ENCODE results near the gene SZRD1.

SZRD1 gene

DNA sequence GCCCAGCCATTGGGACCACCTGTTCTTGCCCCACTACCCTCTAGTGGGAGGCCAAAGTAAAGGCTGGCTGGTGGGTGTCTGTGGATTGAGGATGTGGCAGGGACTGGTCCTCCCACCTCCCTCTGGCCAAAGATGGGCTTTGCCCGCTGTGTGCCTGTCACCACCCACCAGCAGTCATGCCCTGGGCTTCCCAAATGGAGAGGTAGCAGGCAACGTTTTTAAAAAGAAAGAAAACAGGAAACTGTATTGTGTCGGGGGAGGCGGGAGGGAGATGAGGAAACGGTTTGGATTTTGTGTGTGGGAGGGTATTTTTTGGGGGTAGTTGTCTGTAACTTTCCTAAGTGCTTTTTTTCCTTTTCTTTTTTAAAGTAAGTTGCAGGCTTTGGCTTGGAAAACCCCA, 30.1 kb downstream of the SZRD1 start:
- no peak overlapping the region for H3K4me3 ChIP-seq (ENCODE audit: low read depth, low read length)
- TF ChIP-seq, protein P1, sequence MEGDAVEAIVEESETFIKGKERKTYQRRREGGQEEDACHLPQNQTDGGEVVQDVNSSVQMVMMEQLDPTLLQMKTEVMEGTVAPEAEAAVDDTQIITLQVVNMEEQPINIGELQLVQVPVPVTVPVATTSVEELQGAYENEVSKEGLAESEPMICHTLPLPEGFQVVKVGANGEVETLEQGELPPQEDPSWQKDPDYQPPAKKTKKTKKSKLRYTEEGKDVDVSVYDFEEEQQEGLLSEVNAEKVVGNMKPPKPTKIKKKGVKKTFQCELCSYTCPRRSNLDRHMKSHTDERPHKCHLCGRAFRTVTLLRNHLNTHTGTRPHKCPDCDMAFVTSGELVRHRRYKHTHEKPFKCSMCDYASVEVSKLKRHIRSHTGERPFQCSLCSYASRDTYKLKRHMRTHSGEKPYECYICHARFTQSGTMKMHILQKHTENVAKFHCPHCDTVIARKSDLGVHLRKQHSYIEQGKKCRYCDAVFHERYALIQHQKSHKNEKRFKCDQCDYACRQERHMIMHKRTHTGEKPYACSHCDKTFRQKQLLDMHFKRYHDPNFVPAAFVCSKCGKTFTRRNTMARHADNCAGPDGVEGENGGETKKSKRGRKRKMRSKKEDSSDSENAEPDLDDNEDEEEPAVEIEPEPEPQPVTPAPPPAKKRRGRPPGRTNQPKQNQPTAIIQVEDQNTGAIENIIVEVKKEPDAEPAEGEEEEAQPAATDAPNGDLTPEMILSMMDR (IDR thresholded peaks at IDR 0.05; ENCODE audit: borderline replicate concordance, insufficient read depth, low read depth, low read length): no peak

DNA sequence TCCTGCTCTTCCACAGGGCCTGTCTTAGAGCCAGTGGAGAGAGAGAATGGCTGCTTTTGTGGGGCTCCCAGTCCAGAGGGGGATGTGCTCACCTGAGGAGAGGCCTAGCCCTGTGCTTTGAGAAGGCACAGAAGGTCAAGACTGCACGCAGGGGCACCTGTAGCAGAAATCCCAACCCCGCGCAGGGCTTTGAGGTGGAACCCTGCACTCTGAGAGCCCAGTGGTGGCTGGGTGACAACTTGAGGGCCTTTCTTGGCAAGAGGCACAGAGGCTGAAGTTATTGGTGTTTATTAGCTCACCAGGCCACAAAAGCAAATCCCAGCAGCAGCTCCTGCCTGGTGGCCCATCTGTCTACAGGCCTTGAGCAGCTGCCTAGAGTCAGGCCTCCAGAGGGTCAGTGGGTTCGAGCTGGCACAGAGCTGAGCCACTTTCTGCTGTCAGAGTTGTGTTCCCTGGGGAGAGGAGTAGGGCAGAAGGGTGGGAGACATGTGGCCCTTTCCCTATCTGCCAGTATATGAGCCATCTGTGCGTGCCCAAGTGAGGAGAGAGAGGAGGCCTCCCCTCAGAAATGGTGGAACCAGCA, 31.4 kb downstream of the SZRD1 start:
- no peak overlapping the region for H3K4me3 ChIP-seq (ENCODE audit: low read depth, low read length)
- TF ChIP-seq, protein P1 (IDR thresholded peaks at IDR 0.05; ENCODE audit: borderline replicate concordance, insufficient read depth, low read depth, low read length): no peak

DNA sequence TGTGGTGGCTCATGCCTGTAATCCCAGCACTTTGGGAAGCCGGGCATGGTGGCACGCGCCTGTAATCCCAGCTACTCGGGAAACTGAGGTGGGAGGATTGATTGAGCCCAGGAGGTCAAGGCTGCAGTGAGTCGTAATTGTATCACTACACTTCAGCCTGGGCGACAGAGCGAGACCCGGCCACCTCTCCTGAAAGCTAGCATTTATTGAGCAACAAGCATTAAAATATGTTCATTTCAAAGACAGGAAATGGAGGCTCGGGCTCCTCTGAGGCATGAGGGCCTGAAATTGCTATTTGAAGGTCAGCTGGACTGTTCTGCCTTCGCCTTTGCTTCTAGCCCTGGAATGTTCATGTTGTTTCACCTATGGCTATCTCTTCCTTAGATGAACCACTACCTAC, 35.7 kb downstream of the SZRD1 start:
- no peak overlapping the region for H3K4me3 ChIP-seq (ENCODE audit: low read depth, low read length)
- TF ChIP-seq, protein P1 (IDR thresholded peaks at IDR 0.05; ENCODE audit: borderline replicate concordance, insufficient read depth, low read depth, low read length): no peak

DNA sequence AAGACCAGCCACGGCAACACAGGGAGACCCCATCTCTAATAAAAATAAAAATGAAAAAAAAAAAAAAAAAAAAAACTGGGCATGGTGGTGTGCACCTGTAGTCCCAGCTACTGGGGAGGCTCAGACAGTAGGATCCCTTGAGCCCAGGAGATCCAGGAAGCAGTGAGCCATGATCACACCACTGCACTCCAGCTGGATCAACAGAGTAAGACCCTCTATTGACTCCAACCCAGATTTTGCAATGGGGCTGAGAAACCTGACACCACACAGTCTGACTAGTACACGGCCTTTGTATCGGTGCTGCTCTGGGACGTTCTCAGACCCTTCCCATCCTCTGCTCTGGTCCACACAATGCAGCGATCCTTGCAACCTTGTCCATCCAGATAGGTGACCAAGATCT, 38.4 kb downstream of the SZRD1 start:
- H3K4me3 ChIP-seq (ENCODE audit: low read depth, low read length): no peak overlapping the region
- TF ChIP-seq, protein P1 (IDR thresholded peaks at IDR 0.05; ENCODE audit: borderline replicate concordance, insufficient read depth, low read depth, low read length): no peak

DNA sequence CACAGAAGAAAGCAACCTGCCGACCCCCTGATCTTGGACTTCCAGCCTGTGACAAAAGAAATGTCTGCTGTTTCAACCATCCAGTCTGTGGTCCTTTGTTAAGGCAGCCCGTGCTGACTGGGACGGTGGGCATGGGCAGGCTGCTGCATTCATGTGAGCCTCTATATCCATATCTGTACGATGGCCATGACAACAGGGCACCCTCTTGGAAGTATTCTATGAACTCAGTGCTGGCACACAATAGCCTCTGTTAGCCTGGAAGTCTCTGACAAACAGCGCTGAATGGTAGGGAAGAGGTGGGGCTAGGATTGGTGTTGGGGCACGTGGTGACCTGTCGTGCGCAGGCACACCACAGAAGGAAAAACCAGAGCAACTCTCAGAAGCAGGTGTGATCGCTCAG, 39.8 kb downstream of the SZRD1 start:
- TF ChIP-seq, protein P1 (IDR thresholded peaks at IDR 0.05; ENCODE audit: borderline replicate concordance, insufficient read depth, low read depth, low read length): no peak
- no peak overlapping the region for H3K4me3 ChIP-seq (ENCODE audit: low read depth, low read length)

DNA sequence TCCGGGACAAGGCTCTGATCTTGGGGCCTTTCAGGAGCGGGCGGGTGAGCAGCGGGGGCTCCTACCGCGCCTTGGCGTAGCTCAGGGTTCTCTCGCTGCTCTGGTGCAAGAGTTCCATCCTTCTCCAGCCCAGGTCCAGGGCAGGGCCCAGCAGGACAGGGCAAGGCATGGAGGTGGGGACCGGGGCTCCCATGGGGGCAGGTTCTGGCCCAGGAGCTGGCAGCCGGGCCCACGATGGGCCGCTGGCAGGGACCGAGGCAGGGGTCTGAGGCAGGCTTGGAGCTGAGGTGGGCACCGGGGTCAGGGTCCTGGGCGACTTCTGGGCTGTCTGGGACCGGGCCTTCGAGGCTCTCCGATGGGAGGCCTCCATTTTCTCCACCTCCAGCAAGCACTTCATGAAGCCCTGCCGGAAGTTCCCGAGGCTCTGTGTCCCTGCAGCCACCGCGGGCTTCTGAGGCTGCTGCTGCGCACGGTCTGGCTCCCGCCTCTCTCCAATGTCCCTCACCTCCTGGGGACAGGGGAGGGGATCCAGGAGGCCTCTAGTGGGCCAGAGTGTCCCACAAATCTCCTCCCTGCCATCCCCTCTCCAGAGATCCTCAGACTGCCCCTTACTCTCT, 42.6 kb downstream of the SZRD1 start:
- no peak overlapping the region for H3K4me3 ChIP-seq (ENCODE audit: low read depth, low read length)
- TF ChIP-seq, protein P1 (IDR thresholded peaks at IDR 0.05; ENCODE audit: borderline replicate concordance, insufficient read depth, low read depth, low read length): no peak

DNA sequence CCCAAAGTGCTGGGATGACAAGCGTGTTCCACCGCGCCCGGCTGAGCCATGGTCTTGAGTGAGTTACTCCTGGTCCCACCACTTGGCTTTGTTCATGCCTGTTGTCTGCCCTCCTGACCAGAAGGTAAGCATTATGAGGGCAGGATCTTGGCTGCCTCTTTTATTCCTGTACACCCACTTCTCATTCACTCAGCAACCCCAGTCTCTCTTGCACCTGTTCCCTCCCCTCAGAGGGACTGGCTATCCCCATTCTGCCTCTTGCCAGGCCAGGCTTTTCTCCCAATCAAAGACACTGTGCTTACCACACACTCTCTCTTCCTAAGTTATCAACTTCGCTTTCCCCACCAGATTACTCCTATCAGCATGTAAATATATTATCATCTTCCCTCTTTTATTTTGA, 43.8 kb downstream of the SZRD1 start:
- TF ChIP-seq, protein P1 (IDR thresholded peaks at IDR 0.05; ENCODE audit: borderline replicate concordance, insufficient read depth, low read depth, low read length): no peak
- no peak overlapping the region for H3K4me3 ChIP-seq (ENCODE audit: low read depth, low read length)

Measured in GM12875 (cell line).